KMS-11 (cell line): ENCODE data around the gene UMOD.

Experiments used
- H2AFZ ChIP-seq: fragments of 200-600 bp; sonication (generic); 2 replicates; pipeline ENCODE4 v1.6.1; 2016; ENCODE audit warnings: antibody characterized with exemption, mixed run types, low read depth
- H3K27ac ChIP-seq: fragments of 200-600 bp; sonication (generic); 2 replicates; pipeline ENCODE4 v1.6.1; 2016; ENCODE audit warnings: mild to moderate bottlenecking, mixed run types
- H3K27me3 ChIP-seq: fragments of 200-600 bp; sonication (generic); 2 replicates; pipeline ENCODE4 v1.6.1; 2017; ENCODE audit warnings: mild to moderate bottlenecking, low read depth, mixed run types, moderate library complexity; ENCODE audit not compliant: insufficient read depth
- H3K36me3 ChIP-seq: fragments of 200-600 bp; sonication (generic); 2 replicates; pipeline ENCODE4 v1.6.1; 2017; ENCODE audit warnings: mild to moderate bottlenecking, mixed run types; ENCODE audit not compliant: insufficient read depth
- H3K4me1 ChIP-seq: fragments of 200-600 bp; sonication (generic); 2 replicates; pipeline ENCODE4 v1.6.1; 2016; ENCODE audit warnings: mild to moderate bottlenecking, low read depth, mixed run types; ENCODE audit not compliant: poor library complexity, severe bottlenecking
- H3K4me2 ChIP-seq: fragments of 200-600 bp; sonication (generic); 2 replicates; pipeline ENCODE4 v1.7.0; 2016; ENCODE audit warnings: mild to moderate bottlenecking, mixed run types
- H3K4me3 ChIP-seq: fragments of 200-600 bp; sonication (generic); IDR thresholded peaks from 2 replicates; pipeline ENCODE4 v1.6.1; 2017; ENCODE audit warnings: low read depth, low read length, mixed read lengths; ENCODE audit not compliant: insufficient read depth
- H3K79me2 ChIP-seq: fragments of 200-600 bp; sonication (generic); 2 replicates; pipeline ENCODE4 v1.6.1; 2016; ENCODE audit warnings: low read depth, mixed run types; ENCODE audit not compliant: insufficient read depth
- H3K9ac ChIP-seq: fragments of 200-600 bp; sonication (generic); 2 replicates; pipeline ENCODE4 v1.6.1; 2016; ENCODE audit warnings: mild to moderate bottlenecking, mixed run types
- H4K20me1 ChIP-seq: fragments of 200-600 bp; sonication (generic); 2 replicates; pipeline ENCODE4 v1.6.1; 2016; ENCODE audit warnings: mild to moderate bottlenecking, mixed run types; ENCODE audit not compliant: insufficient read depth
- TF ChIP-seq, protein P1 (sequence below): fragments of 200-600 bp; sonication (generic); conservative IDR thresholded peaks from 2 replicates; pipeline ENCODE4 v1.6.1; 2017; ENCODE audit warnings: low read depth, mild to moderate bottlenecking, antibody characterized with exemption, low read length, moderate library complexity, mixed read lengths

The UMOD gene

DNA sequence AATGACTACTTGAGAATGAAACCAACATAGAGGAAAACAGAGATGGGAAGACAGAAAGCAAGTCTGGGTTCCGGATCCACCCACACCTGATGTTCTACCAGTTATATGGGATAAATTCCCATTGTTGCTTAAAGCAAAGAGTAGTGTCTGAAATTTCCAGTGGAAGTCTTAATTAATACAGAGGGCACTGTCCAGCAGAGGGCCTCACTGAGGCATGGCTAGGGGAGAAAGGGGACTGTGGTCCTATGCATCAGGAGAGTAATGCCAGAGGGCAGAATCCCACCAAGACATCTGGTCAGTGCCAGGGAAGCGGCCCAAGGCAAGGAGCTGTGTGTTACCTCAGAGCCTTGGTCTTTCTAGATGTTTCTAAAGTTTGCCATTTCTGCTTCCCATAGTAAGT is 7.5 kb upstream of the UMOD start:
- Histone ChIP-seq H3K27me3 (no peaks in the 10 kb centered on the region), H3K4me2 (no peak overlapping the region), H3K27ac (no peak overlapping the region), H3K9ac (no peak overlapping the region), H3K4me1 (no peaks in the 10 kb centered on the region), H4K20me1 (no peaks in the 10 kb centered on the region), H2AFZ (no peak overlapping the region), H3K36me3 (no peaks in the 10 kb centered on the region), H3K4me3 (no peak overlapping the region), H3K79me2 (no peaks in the 10 kb centered on the region)
- TF ChIP-seq, protein P1, sequence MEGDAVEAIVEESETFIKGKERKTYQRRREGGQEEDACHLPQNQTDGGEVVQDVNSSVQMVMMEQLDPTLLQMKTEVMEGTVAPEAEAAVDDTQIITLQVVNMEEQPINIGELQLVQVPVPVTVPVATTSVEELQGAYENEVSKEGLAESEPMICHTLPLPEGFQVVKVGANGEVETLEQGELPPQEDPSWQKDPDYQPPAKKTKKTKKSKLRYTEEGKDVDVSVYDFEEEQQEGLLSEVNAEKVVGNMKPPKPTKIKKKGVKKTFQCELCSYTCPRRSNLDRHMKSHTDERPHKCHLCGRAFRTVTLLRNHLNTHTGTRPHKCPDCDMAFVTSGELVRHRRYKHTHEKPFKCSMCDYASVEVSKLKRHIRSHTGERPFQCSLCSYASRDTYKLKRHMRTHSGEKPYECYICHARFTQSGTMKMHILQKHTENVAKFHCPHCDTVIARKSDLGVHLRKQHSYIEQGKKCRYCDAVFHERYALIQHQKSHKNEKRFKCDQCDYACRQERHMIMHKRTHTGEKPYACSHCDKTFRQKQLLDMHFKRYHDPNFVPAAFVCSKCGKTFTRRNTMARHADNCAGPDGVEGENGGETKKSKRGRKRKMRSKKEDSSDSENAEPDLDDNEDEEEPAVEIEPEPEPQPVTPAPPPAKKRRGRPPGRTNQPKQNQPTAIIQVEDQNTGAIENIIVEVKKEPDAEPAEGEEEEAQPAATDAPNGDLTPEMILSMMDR, result peak; percentile 39; the same call in 1 of the 2 replicates

DNA sequence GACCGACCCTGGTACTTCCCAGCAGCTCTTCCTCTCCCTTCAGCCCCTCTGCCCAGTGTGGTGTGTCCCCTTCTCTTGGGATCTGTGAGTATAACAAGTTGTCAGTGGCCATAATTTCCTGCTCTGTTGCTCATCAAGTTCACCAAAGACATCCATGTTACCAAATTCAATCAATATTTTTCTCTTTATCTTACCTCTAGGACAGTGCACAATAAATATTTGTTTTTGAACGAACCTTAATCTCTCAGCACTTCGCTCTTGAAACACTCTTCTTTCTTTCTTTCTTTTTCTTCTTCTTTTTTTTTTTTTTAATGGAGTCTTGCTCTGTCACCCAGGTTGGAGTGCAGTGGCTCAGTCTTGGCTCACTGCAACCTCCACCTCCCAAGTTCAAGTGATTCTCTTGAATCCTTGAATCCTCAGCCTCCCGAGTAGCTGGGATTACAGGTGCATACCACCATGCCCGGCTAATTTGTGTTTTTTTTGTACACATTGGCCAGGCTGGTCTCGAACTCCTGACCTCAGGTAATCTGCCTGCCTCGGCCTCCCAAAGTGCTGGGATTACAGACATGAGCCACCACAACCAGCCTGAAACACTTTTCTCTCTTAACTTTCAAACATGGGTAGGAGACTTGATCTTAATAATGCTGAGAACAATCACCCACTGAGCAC is 2.7 kb upstream of the UMOD start:
- Histone ChIP-seq H3K4me3 (no peak overlapping the region), H3K79me2 (no peaks in the 10 kb centered on the region), H3K27me3 (no peaks in the 10 kb centered on the region), H3K9ac (no peak overlapping the region), H4K20me1 (no peaks in the 10 kb centered on the region), H3K36me3 (no peaks in the 10 kb centered on the region), H3K27ac (no peak overlapping the region), H3K4me2 (no peak overlapping the region), H2AFZ (no peak overlapping the region), H3K4me1 (no peaks in the 10 kb centered on the region)
- TF ChIP-seq, protein P1, result no peak

DNA sequence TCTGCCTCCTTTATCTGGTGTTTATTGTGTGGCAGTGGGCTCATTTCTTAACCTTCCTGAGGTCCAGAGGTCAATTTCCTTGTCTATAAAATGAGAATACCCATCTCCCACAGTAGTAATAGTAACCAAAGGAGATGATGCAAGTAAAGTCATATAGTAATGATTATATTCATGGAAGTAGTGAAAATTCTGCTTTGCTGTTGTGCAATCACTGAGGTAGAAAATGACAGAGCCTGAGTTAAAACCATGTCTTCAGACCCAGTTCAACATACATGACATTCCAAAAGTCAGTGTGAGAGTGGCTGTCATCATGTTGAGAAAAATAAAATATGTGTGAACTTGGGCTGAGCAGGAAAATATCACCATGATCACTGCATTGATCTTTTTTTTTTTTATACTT is 864 bp upstream of the UMOD start:
- TF ChIP-seq, protein P1, result no peak
- no peak overlapping the region for H2AFZ ChIP-seq
- no peaks in the 10 kb centered on the region for H3K79me2 ChIP-seq

DNA sequence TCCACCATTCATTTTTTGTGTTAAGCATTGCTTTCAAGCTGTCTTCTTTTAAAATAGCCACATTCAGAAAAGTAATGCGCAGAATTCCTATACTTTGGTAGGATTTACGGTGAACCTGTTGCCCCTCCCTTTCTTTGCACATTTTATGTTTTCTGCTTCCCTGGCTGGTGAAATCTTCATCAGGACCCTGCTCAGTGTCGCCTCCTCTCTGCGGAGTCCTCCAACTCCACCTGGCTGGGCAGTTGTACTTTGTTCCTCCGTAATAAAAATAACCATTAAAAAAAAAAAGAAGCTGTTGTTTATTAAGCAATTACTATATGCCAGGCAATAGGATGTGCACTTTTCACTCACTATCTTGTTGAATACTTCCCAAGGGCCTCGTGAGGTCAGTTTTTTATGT is 2.9 kb downstream of the UMOD start:
- Histone ChIP-seq H3K27me3 (no peaks in the 10 kb centered on the region), H3K4me3 (no peak overlapping the region), H4K20me1 (no peaks in the 10 kb centered on the region), H3K4me2 (no peak overlapping the region), H2AFZ (no peak overlapping the region), H3K4me1 (no peaks in the 10 kb centered on the region), H3K36me3 (no peaks in the 10 kb centered on the region), H3K79me2 (no peaks in the 10 kb centered on the region), H3K9ac (no peak overlapping the region), H3K27ac (no peak overlapping the region)
- TF ChIP-seq, protein P1, result no peak

More for the DNA sequence above, 864 bp upstream of the UMOD start:
- Histone ChIP-seq H3K4me1 (no peaks in the 10 kb centered on the region), H3K4me3 (no peak overlapping the region), H3K4me2 (no peak overlapping the region), H3K27ac (no peak overlapping the region), H4K20me1 (no peaks in the 10 kb centered on the region), H3K27me3 (no peaks in the 10 kb centered on the region), H3K36me3 (no peaks in the 10 kb centered on the region), H3K9ac (no peak overlapping the region)
